Mesothelial cell of epicardium (in vitro differentiated cells): ENCODE measurements around the gene ING3. TPM values are rescaled to one million over a fixed set of nuclear protein-coding genes. Genes with fewer than 3 reads are reported as not detected.
"Not testable (repeated sequence)": the region's sequence is repeated elsewhere in the genome, so short reads cannot be mapped to it uniquely, and the experiment has no call there.

Source experiments
- DNase-seq, 2 experiments: peaks; one replicate each; pipeline ENCODE4 v3.0.0; 2021; ENCODE audit warnings: low spot score in 2 of 2; ENCODE audit not compliant: unreplicated experiment in 2 of 2
- H3K27ac Mint-ChIP-seq: 2 replicates; pipeline ENCODE4 v1.8.0; 2021; ENCODE audit warnings: mixed read lengths
- H3K27me3 Mint-ChIP-seq: 2 replicates; pipeline ENCODE4 v1.8.0; 2021; ENCODE audit warnings: low read depth, mixed read lengths
- H3K36me3 Mint-ChIP-seq: 2 replicates; pipeline ENCODE4 v1.8.0; 2021; ENCODE audit warnings: mixed read lengths
- H3K4me1 Mint-ChIP-seq: 2 replicates; pipeline ENCODE4 v1.8.0; 2021; ENCODE audit warnings: mixed read lengths
- H3K4me3 Mint-ChIP-seq: 2 replicates; pipeline ENCODE4 v1.8.0; 2021; ENCODE audit warnings: mild to moderate bottlenecking, moderate library complexity, mixed read lengths
- H3K9me3 Mint-ChIP-seq: 2 replicates; pipeline ENCODE4 v1.8.0; 2021; ENCODE audit warnings: mixed read lengths
- CTCF ChIP-seq: fragments of 200-600 bp; sonication (generic); IDR thresholded peaks from one replicate; pipeline ENCODE4 v1.5.0; 2021; ENCODE audit warnings: antibody characterized with exemption; ENCODE audit not compliant: unreplicated experiment
- total RNA-seq: library from RNA; stranded (reverse); gene quantifications from 3 replicates; pipeline ENCODE4 v1.2.1, GENCODE V29; 2021

ING3 gene
- total RNA-seq, 1 donor from 2014 or later, result 20.2 TPM

- H3K27me3 Mint-ChIP-seq, result no peaks in the 10 kb centered on the region
- no peaks in the 10 kb centered on the region for H3K36me3 Mint-ChIP-seq
- DNase-seq, result no peak
- peaks cover 26% of the 10 kb centered on the region for H3K4me1 Mint-ChIP-seq
- no peak overlapping the region for H3K4me3 Mint-ChIP-seq
- no peaks in the 10 kb centered on the region for H3K9me3 Mint-ChIP-seq
- no peak for TF ChIP-seq CTCF
- no peak overlapping the region for H3K27ac Mint-ChIP-seq
Measured at GRCh38 chr7:120981117-120981516, 30.5 kb downstream of the ING3 start.

GRCh38 chr7:120981888-120982615 lies 31.5 kb downstream of the ING3 start:
- H3K4me3 Mint-ChIP-seq, result no peak overlapping the region
- DNase-seq, result no peak
- no peak overlapping the region for H3K27ac Mint-ChIP-seq
- no peaks in the 10 kb centered on the region for H3K36me3 Mint-ChIP-seq
- no peak for TF ChIP-seq CTCF
- H3K9me3 Mint-ChIP-seq, result no peaks in the 10 kb centered on the region
- peaks cover 2% of the 10 kb centered on the region for H3K27me3 Mint-ChIP-seq
- peaks cover 30% of the 10 kb centered on the region for H3K4me1 Mint-ChIP-seq

GRCh38 chr7:120983592-120983991 lies 33.0 kb downstream of the ING3 start:
- not testable (repeated sequence) for H3K4me3 Mint-ChIP-seq, H3K27ac Mint-ChIP-seq, H3K9me3 Mint-ChIP-seq, H3K36me3 Mint-ChIP-seq, DNase-seq, H3K27me3 Mint-ChIP-seq
- H3K4me1 Mint-ChIP-seq, result peaks cover 40% of the 10 kb centered on the region

GRCh38 chr7:120984406-120984805 lies 33.8 kb downstream of the ING3 start:
- H3K36me3 Mint-ChIP-seq, result no peaks in the 10 kb centered on the region
- H3K4me1 Mint-ChIP-seq, result peaks cover 42% of the 10 kb centered on the region
- H3K4me3 Mint-ChIP-seq, result no peak overlapping the region
- peaks cover 11% of the 10 kb centered on the region for H3K27me3 Mint-ChIP-seq
- no peaks in the 10 kb centered on the region for H3K9me3 Mint-ChIP-seq
- no peak for TF ChIP-seq CTCF
- no peak overlapping the region for H3K27ac Mint-ChIP-seq
- no peak for DNase-seq

GRCh38 chr7:120985130-120985758 lies 34.7 kb downstream of the ING3 start:
- Mint-ChIP-seq H3K9me3 (no peaks in the 10 kb centered on the region), H3K27ac (peak overlapping the region; percentile 36), H3K27me3 (peaks cover 20% of the 10 kb centered on the region), H3K36me3 (no peaks in the 10 kb centered on the region), H3K4me3 (no peak overlapping the region), H3K4me1 (peaks cover 41% of the 10 kb centered on the region)
- no peak for TF ChIP-seq CTCF
- DNase-seq, result no peak

GRCh38 chr7:120985839-120986238 lies 35.3 kb downstream of the ING3 start:
- Mint-ChIP-seq H3K4me1 (peaks cover 39% of the 10 kb centered on the region), H3K9me3 (no peaks in the 10 kb centered on the region), H3K4me3 (no peak overlapping the region), H3K27ac (peak overlapping the region; percentile 36), H3K27me3 (peaks cover 23% of the 10 kb centered on the region), H3K36me3 (no peaks in the 10 kb centered on the region)
- no peak for DNase-seq
- TF ChIP-seq CTCF, result no peak
